Esophagus (tissue), 2 donors: ENCODE data around the gene CDYL. TPM values are rescaled to one million over a fixed set of nuclear protein-coding genes. Genes with fewer than 3 reads are reported as not detected.

Experiments
- H3K27ac ChIP-seq, 2 donors: one replicate each; pipeline ENCODE4 v1.5.1; 2013; ENCODE audit warnings: low read depth in 2 of 2, mild to moderate bottlenecking in 2 of 2, inconsistent platforms in 1 of 2, low read length in 1 of 2, moderate library complexity in 1 of 2
- H3K27me3 ChIP-seq, 2 donors: one replicate each; pipeline ENCODE4 v1.6.1; 2013; ENCODE audit warnings: low read length in 2 of 2, control low read depth in 1 of 2, mild to moderate bottlenecking in 1 of 2; ENCODE audit not compliant: insufficient read depth in 2 of 2, control insufficient read depth in 1 of 2
- H3K36me3 ChIP-seq, 2 donors: one replicate each; pipeline ENCODE4 v1.6.1; 2013; ENCODE audit warnings: low read length in 1 of 2; ENCODE audit not compliant: control insufficient read depth in 2 of 2, insufficient read depth in 2 of 2
- H3K4me1 ChIP-seq, 2 donors: one replicate each; pipeline ENCODE4 v1.6.1; 2013; ENCODE audit warnings: low read length in 1 of 2; ENCODE audit not compliant: control insufficient read depth in 2 of 2, insufficient read depth in 2 of 2
- H3K4me3 ChIP-seq, 2 donors: one replicate each; pipeline ENCODE4 v1.5.1; 2013; ENCODE audit warnings: low read length in 2 of 2, mild to moderate bottlenecking in 2 of 2, low read depth in 1 of 2, moderate library complexity in 1 of 2
- H3K9me3 ChIP-seq, 2 donors: one replicate each; pipeline ENCODE4 v1.6.1; 2013; ENCODE audit warnings: mild to moderate bottlenecking in 2 of 2, low read depth in 1 of 2, low read length in 1 of 2, moderate library complexity in 1 of 2; ENCODE audit not compliant: control insufficient read depth in 2 of 2, insufficient read depth in 1 of 2
- WGBS, 2 donors: extraction: QIAGEN DNeasy Blood & Tissue Kit; methylation state at CpG; one replicate each; pipeline ENCODE4 v1.1.7; 2013; 5-methylcytosine and 5-hydroxymethylcytosine counted together
- polyA plus RNA-seq, 2 donors: library from polyadenylated mRNA; stranded (reverse); fragments of 200-250 nt; gene quantifications; one replicate each; pipeline ENCODE4 v1.2.3, GENCODE V29; 2013
- donor health status: healthy with polysubstance abuse.
- donor health status: Bipolar disorder and iron deficiency.

Gene CDYL
- polyA plus RNA-seq, 2 donors = 9.0 to 10.5 TPM

DNA sequence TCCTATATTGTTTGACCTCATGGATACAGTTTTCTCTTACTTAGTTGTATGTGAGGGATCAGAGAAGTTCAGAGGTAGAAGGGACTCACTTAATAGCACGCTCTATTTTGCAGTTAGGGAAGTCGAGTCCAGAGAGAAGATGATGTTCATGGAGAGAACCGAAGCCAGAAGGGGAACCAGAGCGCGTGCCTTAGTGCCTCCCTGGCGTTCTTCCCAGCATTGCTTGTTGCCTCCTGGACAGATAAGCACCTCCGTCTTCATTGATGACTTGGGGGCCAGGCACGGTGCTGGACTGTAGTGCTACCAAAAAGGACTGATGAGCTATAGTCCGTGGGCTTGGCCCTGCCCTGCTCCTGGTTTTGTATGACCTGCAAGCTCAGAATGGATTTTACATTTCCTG, 117.8 kb downstream of the CDYL start:
- no peak overlapping the region for H3K27ac ChIP-seq
- H3K9me3 ChIP-seq = peaks cover 0 to 2% of the 10 kb centered on the region in 2 donors
- no peaks in the 10 kb centered on the region for H3K27me3 ChIP-seq
- H3K4me3 ChIP-seq = no peak overlapping the region
- no peaks in the 10 kb centered on the region for H3K4me1 ChIP-seq
- WGBS, 2 donors = 95 to 97% methylated on average over 9 of the region's 9 CpGs
- H3K36me3 ChIP-seq = peaks cover 9 to 12% of the 10 kb centered on the region in 2 donors

DNA sequence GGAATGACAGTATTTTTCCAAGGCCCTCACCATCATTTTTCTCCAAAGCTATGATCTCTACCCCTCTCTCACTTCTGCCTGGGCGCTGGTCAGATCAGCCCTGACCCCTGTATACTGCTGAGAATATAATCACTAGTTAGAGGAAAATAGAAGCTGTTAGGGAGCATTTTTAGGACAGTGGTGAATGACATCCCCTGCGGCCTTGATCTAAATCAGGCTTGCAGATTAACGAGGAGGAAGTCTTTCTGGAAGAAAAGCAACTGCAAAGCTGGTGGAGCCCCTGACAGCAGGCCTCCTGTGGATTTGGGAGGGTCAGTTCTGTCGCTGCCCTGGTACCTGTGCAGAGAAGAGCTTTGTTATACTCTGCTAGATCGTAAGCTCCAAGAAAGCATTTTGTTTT, 119.8 kb downstream of the CDYL start:
- Histone ChIP-seq H3K36me3 (peaks cover 9 to 12% of the 10 kb centered on the region in 2 donors), H3K27me3 (no peaks in the 10 kb centered on the region), H3K4me1 (no peaks in the 10 kb centered on the region), H3K9me3 (peaks cover 0 to 2% of the 10 kb centered on the region in 2 donors), H3K27ac (no peak overlapping the region), H3K4me3 (no peak overlapping the region)
- 89 to 90% methylated on average over 5 of the region's 5 CpGs for WGBS, 2 donors

DNA sequence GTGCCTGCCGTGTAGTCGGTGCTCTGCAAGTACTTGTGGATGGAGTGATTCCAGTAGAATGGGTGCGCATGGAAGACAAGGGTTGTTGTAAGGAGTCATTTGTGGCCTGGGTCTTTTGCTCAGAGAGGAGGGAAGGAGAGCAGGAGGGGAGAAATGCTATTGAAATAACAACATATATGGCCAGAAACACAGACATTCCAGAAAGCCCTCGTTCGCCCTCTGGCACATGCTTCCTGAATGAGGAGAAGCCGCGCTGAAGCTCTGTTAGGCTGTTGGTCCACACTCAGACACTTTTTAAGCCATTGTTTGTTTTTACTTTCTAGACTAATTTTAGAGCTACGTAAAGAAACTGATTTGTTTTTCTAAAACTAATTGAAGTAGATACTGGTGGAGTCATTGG, 120.2 kb downstream of the CDYL start:
- H3K27me3 ChIP-seq = no peaks in the 10 kb centered on the region
- H3K4me3 ChIP-seq = no peak overlapping the region
- H3K9me3 ChIP-seq = no peaks in the 10 kb centered on the region
- H3K36me3 ChIP-seq = peaks cover 9 to 12% of the 10 kb centered on the region in 2 donors
- no peak overlapping the region for H3K27ac ChIP-seq
- no peaks in the 10 kb centered on the region for H3K4me1 ChIP-seq
- 95 to 96% methylated on average over 8 of the region's 8 CpGs for WGBS, 2 donors

DNA sequence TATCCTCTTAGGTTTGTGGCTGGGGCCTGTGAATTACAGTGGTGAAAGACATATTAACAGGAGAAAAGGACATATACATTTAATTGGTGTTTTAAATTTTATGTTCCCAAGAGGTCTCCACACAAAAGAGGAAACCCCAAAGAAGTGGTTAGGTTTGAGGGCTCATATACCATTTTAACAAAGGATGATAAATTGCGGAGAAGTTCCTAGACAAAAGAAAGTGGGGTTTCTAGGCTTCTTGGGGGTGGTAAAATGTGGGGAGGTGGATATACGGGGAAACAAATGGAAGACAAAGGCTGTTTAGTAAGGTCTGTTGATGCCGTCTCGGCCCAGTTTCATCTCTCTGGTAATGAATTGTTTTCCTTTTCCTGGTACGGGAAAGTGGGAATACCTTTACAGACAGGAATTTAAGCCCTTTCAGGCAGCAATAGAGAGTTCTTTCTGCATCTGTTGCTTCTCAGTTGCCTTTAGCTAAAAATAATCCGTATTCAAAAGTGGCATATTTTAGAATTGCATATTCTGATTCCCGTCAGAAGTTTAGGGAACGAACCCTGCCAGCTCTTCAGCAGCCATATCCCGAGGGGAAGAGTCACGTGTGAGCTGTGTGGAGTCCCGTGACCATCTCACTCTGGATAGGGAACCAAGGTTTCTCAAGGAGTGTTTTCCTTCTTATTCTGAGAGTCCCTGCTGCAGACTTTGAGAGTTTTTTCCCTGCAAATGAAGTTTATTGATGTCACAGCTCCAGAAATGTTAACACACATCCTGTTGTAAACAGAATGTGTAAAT, 123.2 kb downstream of the CDYL start:
- 95 to 96% methylated on average over 11 of the region's 11 CpGs for WGBS, 2 donors
- Histone ChIP-seq H3K27me3 (no peaks in the 10 kb centered on the region), H3K27ac (no peak overlapping the region), H3K36me3 (peaks cover 0 to 2% of the 10 kb centered on the region in 2 donors), H3K4me1 (no peaks in the 10 kb centered on the region), H3K9me3 (no peaks in the 10 kb centered on the region), H3K4me3 (no peak overlapping the region)

DNA sequence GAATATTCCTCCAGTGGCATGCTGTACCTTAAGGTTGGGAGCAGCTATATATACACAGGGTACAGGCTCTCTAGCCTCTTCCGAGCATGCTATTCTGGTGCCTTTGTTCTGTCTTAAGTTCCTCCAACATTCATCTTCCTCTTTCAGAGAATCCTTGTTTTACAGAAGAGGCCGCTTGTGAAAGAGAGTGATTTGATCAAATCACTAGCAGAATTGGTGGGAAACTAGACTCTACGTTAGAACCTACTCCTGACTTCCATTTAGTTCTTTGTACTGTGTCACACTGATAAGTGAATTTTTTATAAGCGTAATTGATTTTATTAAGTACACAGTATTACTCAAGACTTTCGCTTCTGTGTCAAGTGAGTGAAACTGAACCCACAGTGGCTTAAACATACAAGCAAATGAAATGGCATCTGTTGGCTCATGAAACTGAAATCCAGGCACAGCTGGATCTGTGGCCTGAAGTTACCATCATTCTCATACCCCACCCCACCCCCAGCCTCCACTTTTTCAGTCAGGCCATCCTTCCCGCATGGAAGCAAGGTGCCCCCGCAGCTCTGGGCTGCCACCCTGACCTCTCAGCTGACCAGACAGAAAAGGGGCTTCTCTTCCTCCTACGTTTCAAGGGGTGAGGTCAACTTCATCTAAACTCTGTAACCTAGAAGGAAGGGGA, 125.3 kb downstream of the CDYL start:
- Histone ChIP-seq H3K4me1 (no peaks in the 10 kb centered on the region), H3K27me3 (no peaks in the 10 kb centered on the region), H3K27ac (no peak overlapping the region), H3K4me3 (no peak overlapping the region), H3K9me3 (no peaks in the 10 kb centered on the region), H3K36me3 (peaks cover 0 to 8% of the 10 kb centered on the region in 2 donors)
- WGBS, 2 donors = 79 to 88% methylated on average over 8 of the region's 8 CpGs

DNA sequence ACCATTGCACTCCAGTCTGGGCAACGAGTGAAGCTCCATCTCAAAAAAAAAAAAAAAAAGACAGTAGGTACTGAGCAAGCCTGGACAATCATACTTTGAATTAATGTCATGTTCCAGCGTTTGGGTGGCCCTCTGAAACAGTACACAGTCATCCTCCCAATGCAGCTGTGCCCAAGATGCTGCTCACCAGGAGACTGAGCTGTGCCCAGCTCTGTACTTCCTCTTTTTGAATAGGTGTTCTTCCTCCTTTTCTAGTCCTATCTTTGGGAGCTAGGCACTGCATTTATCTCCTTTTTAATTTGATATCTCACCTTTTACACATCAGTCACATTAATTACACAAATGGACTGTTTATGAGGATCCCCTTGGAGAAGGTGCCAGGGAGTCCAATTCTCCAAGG, 126.2 kb downstream of the CDYL start:
- whole genome bisulfite sequencing, 2 donors = 64 to 68% methylated on average over 2 of the region's 2 CpGs

DNA sequence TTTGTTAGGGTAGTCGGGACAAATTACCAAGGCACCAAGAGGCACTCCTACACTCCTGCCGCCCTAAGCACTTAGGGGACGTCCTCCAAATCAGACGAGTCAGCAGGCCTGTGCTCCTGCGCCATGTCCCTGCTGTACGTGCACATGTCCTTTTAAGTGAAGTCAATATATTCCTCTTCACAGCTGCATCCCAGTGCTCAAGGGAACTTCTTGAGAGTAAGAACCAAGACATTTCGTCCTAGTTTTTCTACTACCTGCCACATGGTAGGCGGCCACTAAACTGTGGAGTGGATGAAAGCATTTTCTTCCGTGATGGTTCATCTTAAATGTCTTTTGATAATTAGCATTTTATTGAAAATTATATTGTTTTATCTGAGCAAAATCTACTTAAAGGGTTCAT, 126.9 kb downstream of the CDYL start:
- WGBS, 2 donors = 95 to 97% methylated on average over 9 of the region's 9 CpGs
- Histone ChIP-seq H3K27me3 (no peaks in the 10 kb centered on the region), H3K4me3 (no peak overlapping the region), H3K36me3 (peaks cover 0 to 8% of the 10 kb centered on the region in 2 donors), H3K4me1 (no peaks in the 10 kb centered on the region), H3K9me3 (no peaks in the 10 kb centered on the region), H3K27ac (no peak overlapping the region)

More for the DNA sequence above, 126.2 kb downstream of the CDYL start:
- Histone ChIP-seq H3K27me3 (no peaks in the 10 kb centered on the region), H3K9me3 (no peaks in the 10 kb centered on the region), H3K4me1 (no peaks in the 10 kb centered on the region), H3K36me3 (peaks cover 0 to 8% of the 10 kb centered on the region in 2 donors), H3K4me3 (no peak overlapping the region), H3K27ac (no peak overlapping the region)

DNA sequence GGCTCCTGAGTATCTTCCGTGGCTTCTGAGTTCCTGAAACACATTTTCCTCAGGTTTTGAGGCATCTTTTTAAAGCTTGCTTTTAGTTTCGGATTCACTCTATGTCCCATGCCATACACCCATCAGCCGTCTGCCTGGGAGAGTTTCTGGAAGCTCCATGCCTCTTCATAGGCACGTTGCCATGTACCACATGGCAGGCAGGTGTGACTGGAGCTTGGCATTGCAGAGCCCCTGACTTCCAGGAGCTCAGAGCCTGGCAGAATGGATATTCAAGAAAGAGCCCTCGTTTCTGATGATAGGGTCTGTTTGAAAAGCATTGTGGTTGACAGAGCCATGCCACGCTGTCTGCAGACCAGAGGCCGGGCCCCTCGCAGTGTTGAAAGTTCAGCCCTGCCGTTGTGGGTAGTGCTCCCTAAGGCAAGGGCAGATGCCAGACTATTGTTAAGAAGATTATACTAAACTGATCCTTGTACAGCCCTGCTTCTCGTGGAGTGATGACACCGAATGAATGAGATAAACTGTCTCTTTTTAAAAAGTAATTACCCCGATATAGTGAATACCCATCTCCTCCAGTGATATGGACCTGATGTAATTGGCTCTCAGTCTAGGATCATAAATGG, 127.7 kb downstream of the CDYL start:
- H3K4me3 ChIP-seq = no peak overlapping the region
- H3K4me1 ChIP-seq = no peaks in the 10 kb centered on the region
- no peaks in the 10 kb centered on the region for H3K9me3 ChIP-seq
- H3K27me3 ChIP-seq = no peaks in the 10 kb centered on the region
- peaks cover 3 to 8% of the 10 kb centered on the region in 2 donors for H3K36me3 ChIP-seq
- WGBS, 2 donors = 80% methylated on average over 12 of the region's 12 CpGs
- no peak overlapping the region for H3K27ac ChIP-seq

DNA sequence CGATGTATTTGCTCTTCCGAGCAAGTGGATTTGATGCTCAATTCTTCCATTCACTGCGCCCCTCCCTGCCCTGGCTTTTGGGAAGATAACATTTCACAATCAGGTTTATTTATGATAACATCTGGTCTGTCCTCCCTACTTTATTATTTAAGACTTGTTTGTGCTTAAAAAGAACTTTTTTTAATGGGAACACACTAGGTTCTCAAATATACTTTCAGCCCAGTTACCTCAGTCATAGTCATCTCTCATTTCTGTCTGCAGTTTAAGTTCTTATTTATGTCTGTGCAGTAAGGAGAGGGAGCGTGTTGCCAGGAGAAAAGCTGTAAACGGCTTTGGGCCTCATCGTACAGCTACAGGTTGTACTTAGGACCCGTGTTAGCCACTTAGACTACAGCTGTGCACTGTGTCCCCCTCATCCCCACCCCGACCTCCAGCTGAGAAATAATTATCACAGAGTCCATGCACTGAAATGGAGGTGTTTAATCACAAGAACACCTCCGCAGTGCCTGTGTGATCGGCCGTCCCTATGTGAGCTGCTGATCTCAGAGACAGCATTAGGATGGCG, 128.3 kb downstream of the CDYL start:
- no peak overlapping the region for H3K27ac ChIP-seq
- H3K36me3 ChIP-seq = peaks cover 3 to 8% of the 10 kb centered on the region in 2 donors
- H3K4me3 ChIP-seq = no peak overlapping the region
- H3K27me3 ChIP-seq = no peaks in the 10 kb centered on the region
- no peaks in the 10 kb centered on the region for H3K4me1 ChIP-seq
- 90 to 94% methylated on average over 12 of the region's 12 CpGs for WGBS, 2 donors
- no peaks in the 10 kb centered on the region for H3K9me3 ChIP-seq
